HEK293 (cell line): Measurements from ENCODE around the gene F10.

Source experiments
- KLF16 ChIP-seq: fragments of 450-650 bp; formaldehyde crosslinking; IDR thresholded peaks from 2 replicates; pipeline ENCODE4 v1.5.1; 2017; ENCODE audit warnings: missing biosample characterization, missing genetic modification characterization
- KLF8 ChIP-seq: fragments of 450-650 bp; formaldehyde crosslinking; IDR thresholded peaks from 2 replicates; pipeline ENCODE4 v1.5.1; 2016; ENCODE audit warnings: missing biosample characterization, missing genetic modification characterization
- MZF1 ChIP-seq: fragments of 450-650 bp; formaldehyde crosslinking; IDR thresholded peaks from 2 replicates; pipeline ENCODE4 v1.5.1; 2017; ENCODE audit warnings: missing biosample characterization, missing genetic modification characterization, borderline replicate concordance
- SALL2 ChIP-seq: fragments of 450-650 bp; formaldehyde crosslinking; IDR thresholded peaks from 2 replicates; pipeline ENCODE4 v1.5.0; 2017; ENCODE audit warnings: missing biosample characterization, mild to moderate bottlenecking, missing genetic modification characterization, borderline replicate concordance
- ZBTB1 ChIP-seq: fragments of 450-650 bp; formaldehyde crosslinking; IDR thresholded peaks from 2 replicates; pipeline ENCODE4 v1.5.1; 2016; ENCODE audit warnings: missing biosample characterization, missing genetic modification characterization
- ZNF175 ChIP-seq: fragments of 450-650 bp; formaldehyde crosslinking; IDR thresholded peaks from 2 replicates; pipeline ENCODE4 v1.5.1; 2016; ENCODE audit warnings: missing biosample characterization, missing genetic modification characterization
- ZNF184 ChIP-seq: fragments of 450-650 bp; IDR thresholded peaks from 2 replicates; pipeline ENCODE4 v1.5.1; 2018; ENCODE audit warnings: missing biosample characterization, mild to moderate bottlenecking, missing genetic modification characterization
- ZNF274 ChIP-seq, 2 experiments: fragments of 200-500 bp in 1 of 2; fragments of 450-650 bp in 1 of 2; sonication (Bioruptor generic) in 1 of 2; formaldehyde crosslinking in 1 of 2; IDR thresholded peaks; 2 replicates each; pipeline versions ENCODE4 v1.5.1 to v1.6.1; 2014 to 2016; ENCODE audit warnings: borderline replicate concordance in 1 of 2, inconsistent platforms in 1 of 2, low read length in 1 of 2, missing biosample characterization in 1 of 2, missing genetic modification characterization in 1 of 2
- ZNF302 ChIP-seq: fragments of 450-650 bp; formaldehyde crosslinking; IDR thresholded peaks from 2 replicates; pipeline ENCODE4 v1.5.1; 2016; ENCODE audit warnings: missing biosample characterization, missing genetic modification characterization, low read depth
- ZNF571 ChIP-seq: fragments of 450-650 bp; formaldehyde crosslinking; IDR thresholded peaks from 2 replicates; pipeline ENCODE4 v1.5.0; 2017; ENCODE audit warnings: missing biosample characterization, missing genetic modification characterization
- ZNF600 ChIP-seq: fragments of 450-650 bp; formaldehyde crosslinking; IDR thresholded peaks from 2 replicates; pipeline ENCODE4 v1.5.1; 2016; ENCODE audit warnings: missing biosample characterization, missing genetic modification characterization
- TF ChIP-seq, protein P1 (sequence below): fragments of 450-650 bp; formaldehyde crosslinking; IDR thresholded peaks from 2 replicates; pipeline ENCODE4 v1.5.1; 2016; ENCODE audit warnings: missing biosample characterization, missing genetic modification characterization
- TF ChIP-seq, protein P2 (sequence below): fragments of 450-650 bp; formaldehyde crosslinking; IDR thresholded peaks from 2 replicates; pipeline ENCODE4 v1.5.1; 2016; ENCODE audit warnings: missing biosample characterization, missing genetic modification characterization
- TF ChIP-seq, protein P3 (sequence below): fragments of 450-650 bp; formaldehyde crosslinking; IDR thresholded peaks from 2 replicates; pipeline ENCODE4 v1.5.1; 2016; ENCODE audit warnings: missing biosample characterization, missing genetic modification characterization

DNA sequence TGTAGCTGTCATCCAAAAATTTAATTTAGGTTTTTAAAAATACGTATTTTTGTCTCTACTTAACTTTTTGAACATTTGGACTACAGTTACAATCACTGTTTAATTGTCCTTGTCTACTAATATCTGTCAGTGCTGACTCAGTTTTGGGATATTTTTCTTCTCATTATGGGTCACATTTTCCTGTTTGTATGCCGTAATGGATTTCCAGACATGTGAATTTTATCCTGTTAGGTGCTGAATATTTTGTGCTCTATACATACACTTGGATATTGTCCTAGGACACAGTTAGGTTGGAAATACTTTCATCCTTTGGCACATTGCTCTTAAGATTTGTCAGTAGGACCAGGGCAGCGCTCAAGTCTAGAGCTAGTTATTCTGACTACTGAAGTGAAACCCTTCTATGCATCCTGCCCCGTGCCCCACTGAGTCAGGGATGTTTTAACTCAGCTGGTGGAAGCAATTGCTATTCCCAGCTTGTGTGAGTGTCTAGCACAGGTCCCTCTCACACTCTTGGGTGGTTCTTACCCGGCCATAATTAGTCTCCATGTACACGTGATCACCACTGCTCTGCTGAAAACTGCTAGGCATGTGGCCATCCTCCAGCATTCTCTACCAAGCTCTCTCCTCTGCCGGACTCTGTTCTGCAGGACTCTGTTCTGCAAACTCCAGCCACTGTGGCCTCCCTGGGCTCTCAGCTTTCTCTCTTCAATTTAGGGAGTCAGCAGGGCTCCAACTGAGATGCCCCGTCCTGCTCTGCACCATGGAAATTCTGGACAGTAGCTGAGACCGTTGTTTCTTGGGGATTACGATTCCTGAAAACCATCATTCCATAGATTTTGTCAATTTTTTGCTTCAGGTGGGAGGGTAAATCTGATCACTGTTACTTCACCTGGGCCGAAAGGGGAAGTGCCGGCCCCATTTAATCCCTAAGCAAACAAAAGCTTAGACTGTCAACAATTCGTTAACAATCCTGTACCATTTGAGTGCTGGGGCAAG is 47.0 kb downstream of the F10 start:
- TF ChIP-seq, protein P1, sequence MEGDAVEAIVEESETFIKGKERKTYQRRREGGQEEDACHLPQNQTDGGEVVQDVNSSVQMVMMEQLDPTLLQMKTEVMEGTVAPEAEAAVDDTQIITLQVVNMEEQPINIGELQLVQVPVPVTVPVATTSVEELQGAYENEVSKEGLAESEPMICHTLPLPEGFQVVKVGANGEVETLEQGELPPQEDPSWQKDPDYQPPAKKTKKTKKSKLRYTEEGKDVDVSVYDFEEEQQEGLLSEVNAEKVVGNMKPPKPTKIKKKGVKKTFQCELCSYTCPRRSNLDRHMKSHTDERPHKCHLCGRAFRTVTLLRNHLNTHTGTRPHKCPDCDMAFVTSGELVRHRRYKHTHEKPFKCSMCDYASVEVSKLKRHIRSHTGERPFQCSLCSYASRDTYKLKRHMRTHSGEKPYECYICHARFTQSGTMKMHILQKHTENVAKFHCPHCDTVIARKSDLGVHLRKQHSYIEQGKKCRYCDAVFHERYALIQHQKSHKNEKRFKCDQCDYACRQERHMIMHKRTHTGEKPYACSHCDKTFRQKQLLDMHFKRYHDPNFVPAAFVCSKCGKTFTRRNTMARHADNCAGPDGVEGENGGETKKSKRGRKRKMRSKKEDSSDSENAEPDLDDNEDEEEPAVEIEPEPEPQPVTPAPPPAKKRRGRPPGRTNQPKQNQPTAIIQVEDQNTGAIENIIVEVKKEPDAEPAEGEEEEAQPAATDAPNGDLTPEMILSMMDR (tag by site-specific recombination) = no peak
- TF ChIP-seq ZBTB1 (tag by site-specific recombination) = no peak
- TF ChIP-seq, protein P2, sequence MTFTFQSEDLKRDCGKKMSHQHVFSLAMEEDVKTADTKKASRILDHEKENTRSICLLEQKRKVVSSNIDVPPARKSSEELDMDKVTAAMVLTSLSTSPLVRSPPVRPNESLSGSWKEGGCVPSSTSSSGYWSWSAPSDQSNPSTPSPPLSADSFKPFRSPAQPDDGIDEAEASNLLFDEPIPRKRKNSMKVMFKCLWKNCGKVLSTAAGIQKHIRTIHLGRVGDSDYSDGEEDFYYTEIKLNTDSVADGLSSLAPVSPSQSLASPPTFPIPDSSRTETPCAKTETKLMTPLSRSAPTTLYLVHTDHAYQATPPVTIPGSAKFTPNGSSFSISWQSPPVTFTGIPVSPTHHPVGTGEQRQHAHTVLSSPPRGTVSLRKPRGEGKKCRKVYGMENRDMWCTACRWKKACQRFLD (tag by site-specific recombination) = no peak
- no peak for TF ChIP-seq ZNF600 (tag by site-specific recombination)
- no peak for TF ChIP-seq ZNF175 (tag by site-specific recombination)
- no peak for TF ChIP-seq SALL2 (tag by site-specific recombination)
- no peak for TF ChIP-seq ZNF184 (tag by site-specific recombination)
- no peak for TF ChIP-seq ZNF302 (tag by site-specific recombination)
- TF ChIP-seq, protein P3, sequence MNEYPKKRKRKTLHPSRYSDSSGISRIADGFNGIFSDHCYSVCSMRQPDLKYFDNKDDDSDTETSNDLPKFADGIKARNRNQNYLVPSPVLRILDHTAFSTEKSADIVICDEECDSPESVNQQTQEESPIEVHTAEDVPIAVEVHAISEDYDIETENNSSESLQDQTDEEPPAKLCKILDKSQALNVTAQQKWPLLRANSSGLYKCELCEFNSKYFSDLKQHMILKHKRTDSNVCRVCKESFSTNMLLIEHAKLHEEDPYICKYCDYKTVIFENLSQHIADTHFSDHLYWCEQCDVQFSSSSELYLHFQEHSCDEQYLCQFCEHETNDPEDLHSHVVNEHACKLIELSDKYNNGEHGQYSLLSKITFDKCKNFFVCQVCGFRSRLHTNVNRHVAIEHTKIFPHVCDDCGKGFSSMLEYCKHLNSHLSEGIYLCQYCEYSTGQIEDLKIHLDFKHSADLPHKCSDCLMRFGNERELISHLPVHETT (tag by site-specific recombination) = no peak
- no peak for TF ChIP-seq ZNF571 (tag by site-specific recombination)
- no peak for TF ChIP-seq KLF8
- TF ChIP-seq KLF16 (tag by site-specific recombination) = no peak
- no peak for TF ChIP-seq MZF1
- TF ChIP-seq ZNF274 (IDR thresholded peaks at IDR 0.05; ENCODE audit: low read length) = no peak
- TF ChIP-seq ZNF274 (tag by site-specific recombination; IDR thresholded peaks at IDR 0.05; ENCODE audit: borderline replicate concordance) = no peak
